ENCODE measurements around the gene FAM131A.

GRCh38 chr3:184352149-184352785, 14.9 kb downstream of the FAM131A start:
- TF ChIP-seq ARNTL (CRISPR knock-in tag; IDR thresholded peaks at IDR 0.05; ENCODE audit: borderline replicate concordance, low read depth) (no peak), ZNF565 (CRISPR knock-in tag; conservative IDR thresholded peaks at IDR 0.05; ENCODE audit: low read depth) (no peak), GLIS3 (CRISPR knock-in tag; IDR thresholded peaks at IDR 0.05) (no peak), ZFP3 (CRISPR knock-in tag; IDR thresholded peaks at IDR 0.05) (no peak), TCF4 (CRISPR knock-in tag; IDR thresholded peaks at IDR 0.05; ENCODE audit: borderline replicate concordance) (no peak), ZC3H10 (CRISPR knock-in tag; IDR thresholded peaks at IDR 0.05) (no peak), CSRNP3 (CRISPR knock-in tag; IDR thresholded peaks at IDR 0.05) (no peak), RARB (CRISPR knock-in tag; IDR thresholded peaks at IDR 0.05) (no peak), TSHZ2 (CRISPR knock-in tag; IDR thresholded peaks at IDR 0.05) (no peak), TOX (CRISPR knock-in tag; IDR thresholded peaks at IDR 0.05; ENCODE audit: borderline replicate concordance) (no peak), ISL1 (CRISPR knock-in tag; IDR thresholded peaks at IDR 0.05) (no peak), PATZ1 (CRISPR knock-in tag; IDR thresholded peaks at IDR 0.05; ENCODE audit: borderline replicate concordance) (no peak), PPARA (CRISPR knock-in tag; IDR thresholded peaks at IDR 0.05; ENCODE audit: borderline replicate concordance) (no peak), SNAI2 (CRISPR knock-in tag; IDR thresholded peaks at IDR 0.05) (no peak)

Data from SK-N-SH treated with all-trans-retinoic acid at 6 μM for 48 hours (cell line).